ENCODE results near the gene CCNG2.

CCNG2 gene

GRCh38 chr4:77175201-77175611 is 18.2 kb downstream of the CCNG2 start:
- DNase-seq = no peak

- DNase-seq = no peak
These were observed 19.6 kb downstream of the CCNG2 start for GRCh38 chr4:77176640-77177039.

- peak in 1 of 56 donors; percentile 4 for DNase-seq
These were observed 20.2 kb downstream of the CCNG2 start for GRCh38 chr4:77177199-77177598.

- no peak for DNase-seq
These were observed 21.6 kb downstream of the CCNG2 start for GRCh38 chr4:77178560-77178959.

GRCh38 chr4:77179519-77179918 is 22.5 kb downstream of the CCNG2 start:
- DNase-seq = no peak

- DNase-seq = no peak
These were observed 24.7 kb downstream of the CCNG2 start for GRCh38 chr4:77181720-77182119.

- DNase-seq = no peak
These were observed 26.9 kb downstream of the CCNG2 start for GRCh38 chr4:77183777-77184420.

- no peak for DNase-seq
These were observed 28.0 kb downstream of the CCNG2 start for GRCh38 chr4:77184974-77185373.

GRCh38 chr4:77185686-77186085 is 28.7 kb downstream of the CCNG2 start:
- peak in 1 of 56 donors; percentile 11 for DNase-seq

GRCh38 chr4:77187322-77187721 is 30.3 kb downstream of the CCNG2 start:
- no peak for DNase-seq

GRCh38 chr4:77188498-77189220 is 31.7 kb downstream of the CCNG2 start:
- peak in 3 of 56 donors; percentile 3 to 10 (median 9) for DNase-seq

GRCh38 chr4:77189412-77189811 is 32.4 kb downstream of the CCNG2 start:
- no peak for DNase-seq

- DNase-seq = no peak
These were observed 33.0 kb downstream of the CCNG2 start for GRCh38 chr4:77190053-77190452.

GRCh38 chr4:77193046-77193445 is 36.0 kb downstream of the CCNG2 start:
- DNase-seq = no peak

GRCh38 chr4:77193511-77194102 is 36.6 kb downstream of the CCNG2 start:
- DNase-seq = peak in 29 of 56 donors; percentile 1 to 54 (median 21)

GRCh38 chr4:77194366-77194765 is 37.4 kb downstream of the CCNG2 start:
- DNase-seq = no peak

GRCh38 chr4:77194989-77195388 is 38.0 kb downstream of the CCNG2 start:
- DNase-seq = no peak

- no peak for DNase-seq
These were observed 39.9 kb downstream of the CCNG2 start for GRCh38 chr4:77196866-77197265.

GRCh38 chr4:77197361-77197760 is 40.4 kb downstream of the CCNG2 start:
- no peak for DNase-seq

- no peak for DNase-seq
These were observed 40.8 kb downstream of the CCNG2 start for GRCh38 chr4:77197831-77198230.

- DNase-seq = no peak
These were observed 42.3 kb downstream of the CCNG2 start for GRCh38 chr4:77199276-77199675.

GRCh38 chr4:77199701-77200100 is 42.7 kb downstream of the CCNG2 start:
- no peak for DNase-seq

GRCh38 chr4:77201343-77201742 is 44.3 kb downstream of the CCNG2 start:
- DNase-seq = no peak

All from amygdala (tissue), 56 donors.